Ovary (tissue), 9 donors: ENCODE measurements around the gene KDF1. TPM values are rescaled to one million over a fixed set of nuclear protein-coding genes. Genes with fewer than 3 reads are reported as not detected.

Source experiments
- DNase-seq, 5 donors: peaks; one replicate each; pipeline ENCODE4 v3.0.0-alpha.2; 2019 to 2020
- H3K27ac ChIP-seq, 2 donors: fragments of 200-600 bp; one replicate each; pipeline versions ENCODE4 v1.5.1 to v1.8.0; 2019 to 2022
- H3K27me3 ChIP-seq: fragments of 200-600 bp; one replicate; pipeline ENCODE4 v1.8.0; 2022
- H3K36me3 ChIP-seq: fragments of 200-600 bp; sonication (generic); one replicate; pipeline ENCODE4 v1.5.1; 2019
- H3K4me1 ChIP-seq: one replicate; pipeline ENCODE4 v1.8.1; 2013; ENCODE audit warnings: mild to moderate bottlenecking, moderate library complexity; ENCODE audit not compliant: insufficient read depth
- H3K4me3 ChIP-seq: fragments of 200-600 bp; sonication (generic); one replicate; pipeline ENCODE4 v1.5.1; 2017
- H3K9me3 ChIP-seq, 2 donors: fragments of 200-600 bp in 1 of 2; sonication (generic) in 1 of 2; one replicate each; pipeline versions ENCODE4 v1.5.1 to v1.8.1; 2013 to 2019; ENCODE audit warnings: mild to moderate bottlenecking in 1 of 2, moderate library complexity in 1 of 2
- CTCF ChIP-seq, 3 donors: fragments of 450-650 bp in 2 of 3; fragments of 200-600 bp in 1 of 3; IDR thresholded peaks; one replicate each; pipeline versions ENCODE4 v1.5.1 to v1.8.0; 2016 to 2022; ENCODE audit warnings: antibody characterized with exemption in 3 of 3, mild to moderate bottlenecking in 1 of 3
- EP300 ChIP-seq: sonication (generic); formaldehyde crosslinking; IDR thresholded peaks from one replicate; pipeline ENCODE4 v1.6.1; 2017; ENCODE audit warnings: antibody characterized with exemption
- POLR2A ChIP-seq: fragments of 450-650 bp; IDR thresholded peaks from one replicate; pipeline ENCODE4 v1.6.1; 2017; ENCODE audit warnings: antibody characterized with exemption, mild to moderate bottlenecking, moderate library complexity
- WGBS, 3 donors: extraction: QIAGEN DNeasy Blood & Tissue Kit in 1 of 3; methylation state at CpG; one replicate each; pipeline versions ENCODE4 v1.1.5 to v1.1.7; 2013 to 2017; 5-methylcytosine and 5-hydroxymethylcytosine counted together
- intact Hi-C, 4 donors: fragments of 100-400 bp; cut with DNase I; formaldehyde crosslinking; loops; one replicate each; pipeline versions ENCODE4 v1.11.0 to v1.15.1; 2022 to 2023
- polyA plus RNA-seq, 2 donors: library from polyadenylated mRNA; stranded (reverse); fragments of 200-250 nt in 1 of 2; fragments of 350-450 nt in 1 of 2; fragmentation: Illumina TruSeq in 1 of 2; extraction: RNeasy Lipid Tissue Mini Kit (QIAGEN cat#74804) in 1 of 2; gene quantifications; one replicate each; pipeline ENCODE4 v1.2.3, GENCODE V29; 2013 to 2014
- total RNA-seq, 7 donors: library from RNA; depleted of rRNA in 2 of 7; stranded (reverse); fragments of >200 nt in 2 of 7; fragmentation: NEBNext Ultra II Directional in 3 of 7; extraction: Animal tissue kit (Norgen Biotek cat#: 25700) in 3 of 7; gene quantifications; one replicate each; pipeline versions ENCODE4 v1.1.0 to v1.2.4, GENCODE V29; 2016 to 2023
- donor health status: DM: no; HTN: no; CAD: no; lungs with moderate emphysema.
- donor health status: DM: no; HTN: no; CAD: no.
- donor health status: Bipolar disorder and iron deficiency.
- donor health status: DM: yes; HTN: yes; CAD: no.
- donor health status: DM: no; HTN: no; CAD: no.
- donor health status: DM: yes; HTN: yes; CAD: no.

Gene KDF1
- total and polyA plus RNA-seq, 9 donors = 0.08 to 11.0 (median 0.60) TPM; not detected in 4

GRCh38 chr1:26942656-26943055 is 17.6 kb downstream of the KDF1 start:
- TF ChIP-seq POLR2A (no peak), EP300 (no peak), CTCF (IDR thresholded peaks at IDR 0.05) (no peak)
- DNase-seq = no peak
- 92 to 95% (median 93%) methylated on average over 12 of the region's 12 CpGs for WGBS, 3 donors
- Histone ChIP-seq H3K27me3 (no peaks in the 10 kb centered on the region), H3K9me3 (no peaks in the 10 kb centered on the region), H3K36me3 (no peaks in the 10 kb centered on the region), H3K4me3 (no peak overlapping the region), H3K4me1 (peaks cover 5% of the 10 kb centered on the region), H3K27ac (no peak overlapping the region)
- intact Hi-C loops = no loop called here

DNA sequence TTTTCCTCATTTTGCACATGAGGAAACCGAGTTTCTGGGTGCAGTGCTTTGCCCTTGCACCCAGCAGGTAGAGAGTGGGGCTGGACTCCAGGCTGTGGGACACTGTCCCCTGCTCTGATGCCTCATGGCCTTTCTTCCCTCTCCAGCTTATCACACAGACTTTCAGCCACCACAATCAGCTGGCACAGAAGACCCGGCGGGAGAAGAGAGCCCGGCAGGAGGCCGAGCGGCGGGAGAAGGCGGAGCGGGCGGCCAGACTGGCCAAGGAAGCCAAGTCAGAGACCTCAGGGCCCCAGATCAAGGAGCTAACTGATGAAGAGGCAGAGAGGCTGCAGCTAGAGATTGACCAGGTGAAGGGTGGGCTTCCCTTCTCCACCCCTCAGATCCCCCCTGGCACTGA is 19.0 kb downstream of the KDF1 start:
- WGBS, 3 donors = 94 to 95% (median 95%) methylated on average over 10 of the region's 10 CpGs
- no peaks in the 10 kb centered on the region for H3K9me3 ChIP-seq
- TF ChIP-seq POLR2A (no peak), CTCF (IDR thresholded peaks at IDR 0.05) (no peak), EP300 (no peak)
- no peaks in the 10 kb centered on the region for H3K27me3 ChIP-seq
- H3K4me3 ChIP-seq = no peak overlapping the region
- no peak overlapping the region for H3K27ac ChIP-seq
- peaks cover 5% of the 10 kb centered on the region for H3K4me1 ChIP-seq
- intact Hi-C loops = no loop called here
- DNase-seq = no peak
- no peaks in the 10 kb centered on the region for H3K36me3 ChIP-seq

- Histone ChIP-seq H3K4me3 (no peak overlapping the region), H3K27ac (no peak overlapping the region), H3K4me1 (peaks cover 5% of the 10 kb centered on the region), H3K27me3 (no peaks in the 10 kb centered on the region), H3K9me3 (no peaks in the 10 kb centered on the region), H3K36me3 (no peaks in the 10 kb centered on the region)
- TF ChIP-seq CTCF (IDR thresholded peaks at IDR 0.05) = no peak
- TF ChIP-seq POLR2A = no peak
- TF ChIP-seq EP300 = no peak
- DNase-seq = no peak
- intact Hi-C loops = no loop called here
- WGBS, 3 donors = 82 to 100% (median 91%) methylated on average over 2 of the region's 2 CpGs
These were observed 21.6 kb downstream of the KDF1 start for GRCh38 chr1:26938659-26939025.

GRCh38 chr1:26938004-26938658 is 22.1 kb downstream of the KDF1 start:
- Histone ChIP-seq H3K4me1 (peaks cover 5% of the 10 kb centered on the region), H3K27ac (no peak overlapping the region), H3K36me3 (no peaks in the 10 kb centered on the region), H3K9me3 (no peaks in the 10 kb centered on the region), H3K4me3 (no peak overlapping the region), H3K27me3 (no peaks in the 10 kb centered on the region)
- 66 to 78% (median 68%) methylated on average over 4 of the region's 4 CpGs for WGBS, 3 donors
- no peak for DNase-seq
- intact Hi-C loops = no loop called here
- no peak for TF ChIP-seq POLR2A
- TF ChIP-seq EP300 = no peak
- no peak for TF ChIP-seq CTCF (IDR thresholded peaks at IDR 0.05)
